GM18873 (cell line): ENCODE measurements around the gene TUBB3.
"Not testable (repeated sequence)": the region's sequence is repeated elsewhere in the genome, so short reads cannot be mapped to it uniquely, and the experiment has no call there.

ENCODE experiments used
- ATAC-seq: cut with Tn5 transposase; IDR thresholded peaks from one replicate; pipeline ENCODE4 v1.9.1; 2021; ENCODE audit warnings: mild to moderate bottlenecking, moderate library complexity, moderate number of reproducible peaks; ENCODE audit not compliant: unreplicated experiment, low FRiP score

TUBB3 gene

DNA sequence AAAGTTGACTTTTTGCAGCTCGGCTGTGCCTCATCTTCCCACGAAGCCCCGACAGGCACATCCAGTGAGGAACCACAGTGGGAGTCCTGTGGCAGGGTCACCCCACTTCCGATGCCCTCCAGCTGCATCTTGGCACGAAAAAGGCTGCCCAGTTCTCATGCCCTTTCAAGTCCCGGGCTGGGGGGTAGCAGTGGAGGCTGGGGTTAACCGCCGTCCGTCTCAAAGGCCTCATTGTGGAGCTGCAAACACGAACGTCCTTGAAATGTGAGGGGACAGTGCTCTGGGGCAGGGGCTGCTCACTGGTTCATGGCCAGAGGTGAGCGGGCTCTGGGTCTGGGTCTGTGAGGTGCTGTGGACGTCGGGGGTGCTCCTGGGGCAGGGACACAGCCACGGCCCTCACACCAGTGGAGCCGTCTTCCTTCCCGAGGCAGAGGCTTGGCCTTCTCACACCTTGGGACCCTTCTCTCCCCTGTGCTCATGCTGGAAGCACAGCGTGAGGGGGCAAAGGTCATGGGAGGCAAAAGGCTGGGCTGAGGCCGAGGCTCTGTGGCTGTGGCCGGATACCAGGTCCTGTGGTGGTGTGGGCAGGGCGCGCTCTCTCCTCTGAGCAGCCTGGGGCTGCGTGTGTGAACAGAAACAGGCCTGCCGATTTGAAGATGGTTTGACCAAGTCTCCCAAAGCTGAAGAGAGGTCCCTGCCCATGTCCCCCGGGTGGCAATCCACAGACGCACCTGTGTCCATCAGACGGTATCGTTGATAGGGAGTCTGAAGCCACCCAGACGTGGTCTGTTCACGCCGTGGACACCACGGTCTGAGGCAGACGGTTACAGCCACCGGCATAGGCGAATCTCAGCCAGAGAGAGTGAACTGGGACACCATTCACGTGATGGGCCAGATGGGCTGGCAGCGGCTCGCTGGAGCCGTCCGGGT, 7.6 kb upstream of the TUBB3 start:
- ATAC-seq, result no peak

DNA sequence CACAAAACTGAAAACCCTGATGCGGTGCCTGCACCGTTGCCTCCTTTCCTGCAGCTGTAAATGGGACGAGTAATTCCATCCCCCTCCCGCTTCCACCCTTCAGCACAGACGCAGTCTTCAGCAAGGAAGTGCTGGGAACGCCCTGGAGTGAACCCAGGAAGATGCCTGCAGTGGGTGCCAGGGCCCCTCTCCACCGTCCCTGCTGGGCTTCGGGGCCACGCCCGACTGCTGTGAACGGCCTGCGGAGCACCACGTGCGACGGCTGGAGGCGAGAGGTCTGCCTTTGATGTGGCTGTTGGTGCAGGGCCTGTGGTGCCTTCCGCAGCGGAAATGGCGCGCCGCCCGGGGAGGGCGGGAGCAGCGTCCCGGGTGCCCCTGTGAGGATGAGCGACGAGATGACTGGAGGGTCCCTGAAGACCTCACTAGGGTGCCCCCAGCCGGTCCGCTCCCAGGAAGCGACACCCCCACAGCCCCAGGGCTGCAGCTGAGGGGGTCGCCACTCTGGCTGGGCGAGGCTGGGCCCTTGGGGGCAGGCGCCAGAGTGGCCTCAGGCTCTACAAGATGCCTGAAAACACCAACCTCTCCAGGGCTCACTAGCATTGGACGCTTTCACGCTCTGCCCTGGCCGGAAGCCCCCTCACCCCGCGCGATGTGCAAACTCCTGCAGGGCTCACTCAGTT, 5.2 kb upstream of the TUBB3 start:
- no peak for ATAC-seq

DNA sequence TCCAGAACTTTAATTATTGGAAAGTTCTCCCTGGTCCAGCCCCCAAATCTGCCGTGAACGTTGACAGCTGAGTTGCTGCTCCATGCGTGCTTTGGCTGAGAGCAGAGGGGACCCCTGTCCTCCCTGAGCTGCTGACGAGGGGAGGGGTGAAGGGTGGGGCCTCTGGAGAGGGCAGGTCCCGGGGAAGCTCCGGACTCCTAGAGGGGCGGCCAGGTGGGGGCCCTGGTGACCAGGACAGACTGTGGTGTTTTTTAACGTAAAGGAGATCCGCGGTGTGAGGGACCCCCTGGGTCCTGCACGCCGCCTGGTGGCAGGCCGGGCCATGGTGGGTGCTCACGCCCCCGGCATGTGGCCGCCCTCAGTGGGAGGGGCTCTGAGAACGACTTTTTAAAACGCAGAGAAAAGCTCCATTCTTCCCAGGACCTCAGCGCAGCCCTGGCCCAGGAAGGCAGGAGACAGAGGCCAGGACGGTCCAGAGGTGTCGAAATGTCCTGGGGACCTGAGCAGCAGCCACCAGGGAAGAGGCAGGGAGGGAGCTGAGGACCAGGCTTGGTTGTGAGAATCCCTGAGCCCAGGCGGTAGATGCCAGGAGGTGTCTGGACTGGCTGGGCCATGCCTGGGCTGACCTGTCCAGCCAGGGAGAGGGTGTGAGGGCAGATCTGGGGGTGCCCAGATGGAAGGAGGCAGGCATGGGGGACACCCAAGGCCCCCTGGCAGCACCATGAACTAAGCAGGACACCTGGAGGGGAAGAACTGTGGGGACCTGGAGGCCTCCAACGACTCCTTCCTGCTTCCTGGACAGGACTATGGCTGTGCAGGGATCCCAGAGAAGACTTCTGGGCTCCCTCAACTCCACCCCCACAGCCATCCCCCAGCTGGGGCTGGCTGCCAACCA, 4.4 kb upstream of the TUBB3 start, which contains the start of gene MC1R:
TSS of gene MC1R (plus strand) at position 410 of the 895 bp plus-strand sequence. CDS start at position 807, 397 bp downstream.
- ATAC-seq, result no peak

DNA sequence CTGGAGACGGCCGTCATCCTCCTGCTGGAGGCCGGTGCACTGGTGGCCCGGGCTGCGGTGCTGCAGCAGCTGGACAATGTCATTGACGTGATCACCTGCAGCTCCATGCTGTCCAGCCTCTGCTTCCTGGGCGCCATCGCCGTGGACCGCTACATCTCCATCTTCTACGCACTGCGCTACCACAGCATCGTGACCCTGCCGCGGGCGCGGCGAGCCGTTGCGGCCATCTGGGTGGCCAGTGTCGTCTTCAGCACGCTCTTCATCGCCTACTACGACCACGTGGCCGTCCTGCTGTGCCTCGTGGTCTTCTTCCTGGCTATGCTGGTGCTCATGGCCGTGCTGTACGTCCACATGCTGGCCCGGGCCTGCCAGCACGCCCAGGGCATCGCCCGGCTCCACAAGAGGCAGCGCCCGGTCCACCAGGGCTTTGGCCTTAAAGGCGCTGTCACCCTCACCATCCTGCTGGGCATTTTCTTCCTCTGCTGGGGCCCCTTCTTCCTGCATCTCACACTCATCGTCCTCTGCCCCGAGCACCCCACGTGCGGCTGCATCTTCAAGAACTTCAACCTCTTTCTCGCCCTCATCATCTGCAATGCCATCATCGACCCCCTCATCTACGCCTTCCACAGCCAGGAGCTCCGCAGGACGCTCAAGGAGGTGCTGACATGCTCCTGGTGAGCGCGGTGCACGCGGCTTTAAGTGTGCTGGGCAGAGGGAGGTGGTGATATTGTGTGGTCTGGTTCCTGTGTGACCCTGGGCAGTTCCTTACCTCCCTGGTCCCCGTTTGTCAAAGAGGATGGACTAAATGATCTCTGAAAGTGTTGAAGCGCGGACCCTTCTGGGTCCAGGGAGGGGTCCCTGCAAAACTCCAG, 3.4 kb upstream of the TUBB3 start:
- ATAC-seq, result no peak

DNA sequence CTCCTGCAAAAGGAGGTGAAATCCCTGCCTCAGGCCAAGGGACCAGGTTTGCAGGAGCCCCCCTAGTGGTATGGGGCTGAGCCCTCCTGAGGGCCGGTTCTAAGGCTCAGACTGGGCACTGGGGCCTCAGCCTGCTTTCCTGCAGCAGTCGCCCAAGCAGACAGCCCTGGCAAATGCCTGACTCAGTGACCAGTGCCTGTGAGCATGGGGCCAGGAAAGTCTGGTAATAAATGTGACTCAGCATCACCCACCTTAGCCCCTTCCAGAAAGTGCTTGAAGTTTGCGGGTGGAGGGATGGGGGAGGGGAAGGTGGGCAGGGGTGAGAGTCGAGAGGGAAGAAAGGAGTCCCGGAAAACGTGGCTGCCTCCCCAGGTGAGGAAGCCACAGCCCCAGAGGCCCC, 2.4 kb upstream of the TUBB3 start:
- no peak for ATAC-seq

DNA sequence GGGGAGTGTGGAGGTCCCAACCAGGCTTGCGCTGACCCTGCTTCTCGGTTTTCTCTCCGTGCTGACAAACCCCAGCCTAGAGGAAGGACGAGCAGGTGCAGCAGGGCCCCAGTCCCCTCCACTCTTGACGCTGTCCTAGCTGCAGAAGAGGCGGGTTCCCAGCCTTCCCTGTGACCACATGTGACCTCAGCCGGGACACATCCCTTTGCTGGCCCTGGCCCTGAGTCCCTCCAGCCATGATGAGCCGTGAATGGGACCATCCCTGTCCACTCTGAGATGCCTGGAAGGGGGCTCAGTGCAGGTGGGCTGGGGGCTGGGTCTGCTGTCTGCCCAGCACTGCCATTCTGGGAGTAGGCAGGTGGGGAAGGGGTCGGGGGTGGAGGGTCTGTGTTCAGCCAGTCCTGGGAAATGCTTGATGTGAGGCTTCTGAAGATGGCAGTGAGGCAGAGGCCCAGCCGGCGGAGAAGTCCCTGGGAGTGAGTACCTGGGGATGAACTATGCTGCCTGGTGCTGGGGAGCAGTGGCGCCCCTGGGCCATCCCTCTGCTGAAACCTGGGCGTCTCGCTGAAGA, 1.9 kb upstream of the TUBB3 start:
- no peak for ATAC-seq

DNA sequence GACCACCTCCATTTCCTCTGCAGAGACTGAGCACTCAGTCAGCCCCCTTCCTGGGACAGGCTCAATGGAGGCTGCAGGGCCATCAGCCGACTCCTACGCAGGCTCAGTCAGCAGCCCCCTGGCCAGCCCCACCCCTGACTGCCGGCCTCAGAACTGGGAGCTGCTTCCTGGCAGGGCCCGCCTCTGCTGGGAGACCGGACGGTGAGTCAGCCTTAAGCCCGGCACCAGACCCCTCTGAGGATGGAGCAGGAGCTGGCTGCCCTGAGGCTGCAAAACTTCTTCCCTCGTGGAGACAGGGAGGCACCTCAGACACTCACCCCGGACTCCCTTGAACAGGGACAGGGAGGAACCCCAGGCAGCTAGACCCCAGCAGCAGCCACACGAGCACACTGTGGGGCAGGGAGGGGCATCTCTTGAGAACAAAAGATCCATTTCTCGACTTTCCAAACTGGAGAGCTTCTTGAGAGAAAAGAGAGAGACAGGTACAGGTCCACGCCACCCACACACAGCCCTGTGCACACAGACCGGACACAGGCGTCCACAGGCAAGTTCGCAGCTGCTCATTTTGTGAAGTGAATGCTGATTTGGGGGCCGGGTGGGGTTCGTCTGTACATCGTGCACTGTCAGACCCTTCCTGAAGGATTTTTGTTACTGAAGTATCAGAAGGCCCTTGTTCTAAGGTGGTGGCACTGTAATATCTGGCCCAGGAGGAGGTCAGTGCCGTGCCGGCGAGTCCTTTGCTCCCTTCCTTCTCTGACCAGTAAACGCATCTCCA, 1.3 kb upstream of the TUBB3 start:
- ATAC-seq, result no peak

DNA sequence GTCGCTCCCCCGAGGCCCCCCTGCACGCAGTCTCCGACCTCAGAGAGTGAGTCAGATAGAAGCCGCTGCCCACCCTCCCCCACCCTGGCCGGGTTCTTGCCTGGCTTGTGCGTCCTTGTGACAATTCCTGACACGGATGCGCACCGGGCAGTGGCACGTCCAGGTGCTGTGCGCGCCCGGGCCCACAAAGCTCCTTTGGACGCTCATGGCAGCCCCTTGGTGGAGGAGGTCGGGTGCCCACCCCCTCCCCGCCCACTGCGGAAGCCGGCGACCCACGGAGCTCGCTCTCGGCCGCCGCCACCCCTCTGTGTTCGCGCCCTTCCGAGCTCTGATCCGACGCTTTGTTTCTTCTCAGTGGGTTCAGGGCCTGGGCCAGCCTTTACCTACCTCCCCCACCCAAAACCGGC, 662 bp upstream of the TUBB3 start:
- ATAC-seq, result no peak

DNA sequence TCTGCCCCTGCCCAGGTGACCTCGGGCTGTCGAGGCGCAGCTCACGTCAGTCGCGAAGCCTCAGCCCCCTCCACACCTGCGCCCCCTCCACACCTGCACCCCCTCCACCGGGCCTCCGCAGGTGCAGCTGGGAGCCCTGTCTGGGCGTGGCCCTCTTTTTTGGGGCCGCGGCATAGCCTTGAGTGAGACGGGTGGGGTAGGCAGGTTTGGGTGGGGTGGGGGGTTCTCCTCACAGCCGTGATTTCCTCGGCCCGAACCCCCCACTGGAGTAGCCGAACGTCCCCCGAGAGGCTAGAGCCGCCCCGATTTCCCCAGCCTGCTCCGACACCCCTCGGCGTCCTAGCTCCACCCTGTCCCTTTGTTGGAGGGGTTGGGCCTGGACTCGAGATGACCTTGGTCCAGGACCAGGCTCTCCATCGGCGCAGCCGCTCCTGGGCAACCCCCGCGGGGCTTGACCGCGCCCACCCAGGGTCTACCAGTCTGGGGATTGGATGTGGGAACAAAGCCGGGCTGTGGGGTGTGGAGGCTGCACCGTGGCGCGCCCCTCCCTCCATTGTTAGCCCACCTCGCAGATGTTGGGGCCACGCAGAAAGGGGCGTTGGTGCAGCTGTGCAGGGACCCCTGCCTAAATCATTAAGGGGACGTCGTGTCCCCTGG, 626 bp downstream of the TUBB3 start:
- no peak for ATAC-seq

DNA sequence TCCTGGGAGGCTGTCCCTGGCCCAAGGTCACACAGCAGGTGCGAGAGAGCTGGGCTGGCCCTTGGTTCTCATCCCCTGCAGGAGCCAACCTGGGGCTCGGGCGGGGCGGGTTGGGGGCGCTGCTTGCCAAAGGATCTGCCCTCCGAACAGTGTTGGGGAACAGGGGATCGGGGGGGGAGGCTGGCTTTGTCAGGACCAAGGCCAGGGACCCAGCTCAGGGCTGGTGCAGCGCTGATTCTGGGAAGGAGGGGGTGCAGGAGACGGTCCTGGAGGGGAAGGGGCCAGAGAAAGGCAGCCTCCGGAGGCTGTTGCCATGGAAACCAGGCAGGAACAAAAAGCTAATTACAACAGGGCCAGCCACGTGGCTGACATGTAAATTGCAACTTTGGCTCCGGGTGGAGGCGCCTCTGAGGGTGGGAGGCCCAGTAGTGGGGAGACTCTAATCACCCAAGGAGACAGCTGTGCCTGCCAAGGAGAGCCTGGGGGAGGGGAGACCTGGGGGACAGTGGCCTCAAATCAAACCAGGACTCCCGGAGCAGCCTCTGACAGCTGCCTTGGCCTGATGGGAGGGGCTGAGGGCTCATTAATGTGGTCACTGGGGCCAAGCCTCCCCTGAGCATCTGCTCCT, 1.3 kb downstream of the TUBB3 start:
- no peak for ATAC-seq

DNA sequence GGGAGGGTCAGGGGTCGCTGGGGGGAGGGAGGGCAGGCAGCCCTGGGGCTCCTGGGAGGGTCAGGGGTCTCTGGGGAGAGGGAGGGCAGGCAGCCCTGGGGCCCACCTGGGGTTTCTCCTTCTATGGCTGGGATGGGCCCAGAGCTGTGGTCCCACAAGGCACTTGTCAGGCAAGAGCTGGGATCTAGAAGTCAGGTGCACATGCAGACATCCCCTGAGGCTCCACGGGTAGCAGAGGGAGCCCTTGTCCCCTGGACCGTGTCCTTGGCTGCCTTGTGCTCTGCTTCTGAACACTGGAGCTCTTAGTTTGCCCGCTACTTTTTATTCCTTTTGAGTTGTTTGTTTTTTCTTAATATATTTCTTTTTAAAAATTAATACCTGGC, 1.8 kb downstream of the TUBB3 start:
- ATAC-seq, result no peak

DNA sequence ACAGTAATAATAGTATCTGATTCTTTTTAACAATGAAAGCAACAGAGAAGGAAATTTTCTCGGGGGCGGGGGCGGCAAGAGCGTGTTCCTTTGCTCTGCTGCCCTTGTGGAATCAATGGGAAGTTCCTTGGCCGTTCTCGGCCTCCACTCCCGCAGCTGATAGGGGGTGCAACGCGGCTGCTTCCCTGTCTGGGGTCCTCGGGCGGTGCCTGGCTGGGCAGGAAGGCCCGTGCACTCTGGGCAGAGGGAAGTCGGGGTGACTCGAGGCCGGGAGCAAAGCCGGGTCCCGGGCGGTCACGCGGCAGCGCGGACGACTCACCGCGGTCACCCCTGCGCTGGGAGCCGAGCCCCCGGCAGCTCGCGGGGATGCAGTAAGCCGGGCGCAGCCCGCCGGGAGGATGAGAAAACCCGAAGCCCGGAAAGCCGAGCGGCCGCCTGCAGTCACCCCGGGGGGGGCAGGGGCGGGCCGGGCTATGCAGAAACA, 2.5 kb downstream of the TUBB3 start:
- no peak for ATAC-seq

DNA sequence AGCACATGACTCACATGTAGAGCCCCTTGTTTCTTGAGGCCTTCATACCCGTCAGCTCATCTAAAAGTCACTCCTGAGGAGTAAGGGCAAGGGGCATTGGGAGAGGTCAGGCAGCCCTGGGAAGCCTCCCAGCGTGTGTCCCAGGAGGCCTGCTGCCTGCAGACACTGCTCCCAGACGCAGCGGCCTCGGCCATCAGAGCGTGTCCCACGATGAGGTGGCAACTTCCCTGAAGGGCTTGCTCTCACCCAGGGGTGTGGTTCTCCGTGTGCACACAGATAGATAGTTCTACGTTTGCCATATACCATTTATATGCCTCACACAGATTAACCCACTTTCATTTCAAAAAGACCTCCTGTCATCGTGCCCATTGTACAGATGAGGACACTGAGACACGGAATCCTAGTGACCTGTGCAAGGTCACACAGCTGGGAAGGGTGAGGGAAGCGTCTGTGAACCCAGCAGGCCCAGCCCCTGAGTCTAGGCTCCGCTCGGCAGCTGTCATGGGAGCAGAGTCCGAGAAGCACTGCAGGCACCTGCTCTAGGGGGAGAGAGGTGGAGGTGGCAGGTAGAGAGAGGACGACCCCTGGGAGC, 8.3 kb downstream of the TUBB3 start:
- no peak for ATAC-seq

DNA sequence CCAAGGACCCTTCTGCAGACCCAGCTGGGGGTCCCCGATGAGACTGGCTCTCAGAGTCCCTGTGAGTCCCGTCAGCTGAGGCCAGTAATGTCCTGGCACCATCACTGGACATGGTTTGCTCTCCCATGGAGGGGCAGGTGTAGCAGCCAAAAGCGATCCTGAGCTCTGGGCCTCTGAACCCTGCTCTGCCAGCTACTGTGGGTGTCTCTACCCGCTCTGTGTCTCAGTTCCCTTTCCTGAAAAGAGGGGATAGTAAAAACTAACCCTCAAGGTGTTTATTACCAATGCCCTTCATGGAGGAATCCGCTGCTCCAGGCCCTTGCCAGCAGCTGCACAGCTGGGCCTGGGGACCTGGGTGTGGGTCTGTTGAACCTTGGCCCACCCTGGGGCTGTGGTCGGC, 8.8 kb downstream of the TUBB3 start:
- no peak for ATAC-seq

DNA sequence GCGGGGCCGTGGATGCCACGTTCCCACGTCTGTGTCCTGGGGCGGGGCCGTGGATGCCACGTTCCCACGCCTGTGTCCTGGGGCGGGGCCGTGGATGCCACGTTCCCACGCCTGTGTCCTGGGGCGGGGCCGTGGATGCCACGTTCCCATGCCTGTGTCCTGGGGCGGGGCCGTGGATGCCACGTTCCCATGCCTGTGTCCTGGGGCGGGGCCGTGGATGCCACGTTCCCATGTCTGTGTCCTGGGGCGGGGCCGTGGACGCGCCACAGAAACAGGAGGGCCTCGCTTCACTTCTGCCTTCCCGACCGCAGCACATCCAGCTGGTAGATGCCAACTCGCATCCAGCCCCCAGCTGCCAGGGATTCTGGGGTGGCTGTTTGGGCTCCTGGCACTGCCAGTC, 10.9 kb downstream of the TUBB3 start:
- ATAC-seq, result not testable (repeated sequence)

DNA sequence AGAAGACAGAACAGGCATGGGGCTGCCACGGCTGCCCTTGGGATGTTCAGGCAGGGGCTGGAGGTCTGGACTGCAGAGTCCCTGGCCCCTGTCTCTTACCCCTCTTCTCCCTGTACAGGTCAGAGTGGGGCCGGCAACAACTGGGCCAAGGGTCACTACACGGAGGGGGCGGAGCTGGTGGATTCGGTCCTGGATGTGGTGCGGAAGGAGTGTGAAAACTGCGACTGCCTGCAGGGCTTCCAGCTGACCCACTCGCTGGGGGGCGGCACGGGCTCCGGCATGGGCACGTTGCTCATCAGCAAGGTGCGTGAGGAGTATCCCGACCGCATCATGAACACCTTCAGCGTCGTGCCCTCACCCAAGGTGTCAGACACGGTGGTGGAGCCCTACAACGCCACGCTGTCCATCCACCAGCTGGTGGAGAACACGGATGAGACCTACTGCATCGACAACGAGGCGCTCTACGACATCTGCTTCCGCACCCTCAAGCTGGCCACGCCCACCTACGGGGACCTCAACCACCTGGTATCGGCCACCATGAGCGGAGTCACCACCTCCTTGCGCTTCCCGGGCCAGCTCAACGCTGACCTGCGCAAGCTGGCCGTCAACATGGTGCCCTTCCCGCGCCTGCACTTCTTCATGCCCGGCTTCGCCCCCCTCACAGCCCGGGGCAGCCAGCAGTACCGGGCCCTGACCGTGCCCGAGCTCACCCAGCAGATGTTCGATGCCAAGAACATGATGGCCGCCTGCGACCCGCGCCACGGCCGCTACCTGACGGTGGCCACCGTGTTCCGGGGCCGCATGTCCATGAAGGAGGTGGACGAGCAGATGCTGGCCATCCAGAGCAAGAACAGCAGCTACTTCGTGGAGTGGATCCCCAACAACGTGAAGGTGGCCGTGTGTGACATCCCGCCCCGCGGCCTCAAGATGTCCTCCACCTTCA, 11.7 kb downstream of the TUBB3 start:
- no peak for ATAC-seq
